ENCODE results near the gene SYPL1.

DNA sequence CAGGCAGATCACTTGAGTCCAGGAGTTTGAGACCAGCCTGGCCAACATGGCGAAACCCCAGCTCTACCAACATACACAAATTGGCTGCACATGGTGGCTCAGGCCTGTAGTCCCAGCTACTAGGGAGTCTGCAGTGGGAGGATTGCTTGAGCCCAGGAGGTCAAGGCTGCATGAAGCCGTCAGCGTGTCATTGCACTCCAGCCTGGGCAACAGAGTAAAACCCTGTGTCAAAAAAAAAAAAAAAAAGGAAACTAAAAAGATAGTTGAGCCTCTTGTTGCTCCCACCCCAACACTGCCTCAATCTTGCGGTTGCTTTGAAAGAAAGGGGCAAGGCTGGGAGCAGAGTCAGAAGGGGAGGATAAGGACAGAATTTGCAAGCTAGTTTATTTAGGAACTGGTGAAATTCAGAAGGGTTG, 69.9 kb downstream of the SYPL1 start:
- TF ChIP-seq, protein P1, sequence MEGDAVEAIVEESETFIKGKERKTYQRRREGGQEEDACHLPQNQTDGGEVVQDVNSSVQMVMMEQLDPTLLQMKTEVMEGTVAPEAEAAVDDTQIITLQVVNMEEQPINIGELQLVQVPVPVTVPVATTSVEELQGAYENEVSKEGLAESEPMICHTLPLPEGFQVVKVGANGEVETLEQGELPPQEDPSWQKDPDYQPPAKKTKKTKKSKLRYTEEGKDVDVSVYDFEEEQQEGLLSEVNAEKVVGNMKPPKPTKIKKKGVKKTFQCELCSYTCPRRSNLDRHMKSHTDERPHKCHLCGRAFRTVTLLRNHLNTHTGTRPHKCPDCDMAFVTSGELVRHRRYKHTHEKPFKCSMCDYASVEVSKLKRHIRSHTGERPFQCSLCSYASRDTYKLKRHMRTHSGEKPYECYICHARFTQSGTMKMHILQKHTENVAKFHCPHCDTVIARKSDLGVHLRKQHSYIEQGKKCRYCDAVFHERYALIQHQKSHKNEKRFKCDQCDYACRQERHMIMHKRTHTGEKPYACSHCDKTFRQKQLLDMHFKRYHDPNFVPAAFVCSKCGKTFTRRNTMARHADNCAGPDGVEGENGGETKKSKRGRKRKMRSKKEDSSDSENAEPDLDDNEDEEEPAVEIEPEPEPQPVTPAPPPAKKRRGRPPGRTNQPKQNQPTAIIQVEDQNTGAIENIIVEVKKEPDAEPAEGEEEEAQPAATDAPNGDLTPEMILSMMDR (conservative IDR thresholded peaks at IDR 0.05; ENCODE audit: low read depth, low read length) = no peak
- no peak for TF ChIP-seq EZH2 (IDR thresholded peaks at IDR 0.05; ENCODE audit: borderline replicate concordance, low read depth, low read length, poor library complexity, severe bottlenecking)
